SU-DHL-6 (cell line): ENCODE data around the gene HDAC7.

Experiments
- EZH2phosphoT487 ChIP-seq: fragments of 200-600 bp; sonication (generic), shearing (Covaris generic); conservative IDR thresholded peaks from 2 replicates; pipeline ENCODE4 v1.6.1; 2018; ENCODE audit warnings: mild to moderate bottlenecking, antibody characterized with exemption, low read length, moderate library complexity, mixed read lengths
- TF ChIP-seq, protein P1 (sequence below): fragments of 200-600 bp; sonication (generic); IDR thresholded peaks from one replicate; pipeline ENCODE4 v1.5.1; 2017; ENCODE audit warnings: antibody characterized with exemption, mild to moderate bottlenecking, low read length, moderate library complexity; ENCODE audit not compliant: insufficient read depth, poor library complexity, severe bottlenecking

DNA sequence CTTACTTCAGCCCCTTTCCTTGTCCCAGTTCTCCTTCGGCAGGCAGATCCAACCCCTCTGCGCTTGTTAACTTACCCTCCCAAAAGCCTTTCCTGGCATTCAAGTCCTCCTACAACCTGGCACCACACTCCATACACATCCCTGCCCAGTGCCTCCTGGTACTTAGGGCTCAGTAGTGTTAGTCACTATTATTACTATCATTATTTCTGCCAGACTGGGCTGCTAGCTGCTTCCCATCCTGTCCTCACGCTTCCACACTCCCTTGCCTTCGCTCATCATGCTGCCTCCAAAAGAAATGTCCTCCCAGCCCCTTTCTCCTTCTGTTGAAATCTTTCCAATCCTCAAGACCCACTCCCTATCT is 1.6 kb upstream of the HDAC7 start:
- TF ChIP-seq, protein P1, sequence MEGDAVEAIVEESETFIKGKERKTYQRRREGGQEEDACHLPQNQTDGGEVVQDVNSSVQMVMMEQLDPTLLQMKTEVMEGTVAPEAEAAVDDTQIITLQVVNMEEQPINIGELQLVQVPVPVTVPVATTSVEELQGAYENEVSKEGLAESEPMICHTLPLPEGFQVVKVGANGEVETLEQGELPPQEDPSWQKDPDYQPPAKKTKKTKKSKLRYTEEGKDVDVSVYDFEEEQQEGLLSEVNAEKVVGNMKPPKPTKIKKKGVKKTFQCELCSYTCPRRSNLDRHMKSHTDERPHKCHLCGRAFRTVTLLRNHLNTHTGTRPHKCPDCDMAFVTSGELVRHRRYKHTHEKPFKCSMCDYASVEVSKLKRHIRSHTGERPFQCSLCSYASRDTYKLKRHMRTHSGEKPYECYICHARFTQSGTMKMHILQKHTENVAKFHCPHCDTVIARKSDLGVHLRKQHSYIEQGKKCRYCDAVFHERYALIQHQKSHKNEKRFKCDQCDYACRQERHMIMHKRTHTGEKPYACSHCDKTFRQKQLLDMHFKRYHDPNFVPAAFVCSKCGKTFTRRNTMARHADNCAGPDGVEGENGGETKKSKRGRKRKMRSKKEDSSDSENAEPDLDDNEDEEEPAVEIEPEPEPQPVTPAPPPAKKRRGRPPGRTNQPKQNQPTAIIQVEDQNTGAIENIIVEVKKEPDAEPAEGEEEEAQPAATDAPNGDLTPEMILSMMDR = no peak
- TF ChIP-seq EZH2phosphoT487 = no peak
